Measurements from ENCODE around the gene NRP2.

- TF ChIP-seq EZH2 (IDR thresholded peaks at IDR 0.05; ENCODE audit: borderline replicate concordance, low read depth, low read length, severe bottlenecking): no peak
- no peak for TF ChIP-seq CTCF (IDR thresholded peaks at IDR 0.05; ENCODE audit: borderline replicate concordance, extremely low read depth, low read length, poor library complexity, severe bottlenecking)
These were observed 35.0 kb downstream of the NRP2 start for GRCh38 chr2:205717175-205717846.
